Adipocyte (in vitro differentiated cells): ENCODE results near the gene RFLNA.

Experiments
- DNase-seq: peaks from one replicate; pipeline ENCODE4 v3.0.0-alpha.2; 2015; ENCODE audit warnings: low read depth
- H3K27me3 ChIP-seq: replicated peaks from 2 replicates; pipeline ENCODE4 v1.7.0; 2013; ENCODE audit warnings: mild to moderate bottlenecking, low read length, moderate library complexity; ENCODE audit not compliant: control insufficient read depth, insufficient read depth
- H3K36me3 ChIP-seq: 2 replicates; pipeline ENCODE4 v1.7.0; 2013; ENCODE audit warnings: low read length, mild to moderate bottlenecking, moderate library complexity; ENCODE audit not compliant: control insufficient read depth, insufficient read depth, severe bottlenecking
- H3K4me1 ChIP-seq: 2 replicates; pipeline ENCODE4 v1.7.0; 2013; ENCODE audit warnings: mild to moderate bottlenecking, low read length, moderate library complexity; ENCODE audit not compliant: control insufficient read depth, insufficient read depth
- H3K4me3 ChIP-seq: 2 replicates; pipeline ENCODE4 v1.7.0; 2013; ENCODE audit warnings: mild to moderate bottlenecking, low read length, moderate library complexity
- H3K9ac ChIP-seq: 2 replicates; pipeline ENCODE4 v1.7.0; 2013; ENCODE audit warnings: mild to moderate bottlenecking, low read length, moderate library complexity
- H3K9me3 ChIP-seq: 2 replicates; pipeline ENCODE4 v1.7.0; 2013; ENCODE audit warnings: mild to moderate bottlenecking, low read length, moderate library complexity; ENCODE audit not compliant: control insufficient read depth

RFLNA gene

GRCh38 chr12:124323771-124324530 is 29.1 kb downstream of the RFLNA start:
- Histone ChIP-seq H3K4me3 (no peak overlapping the region), H3K9me3 (peaks cover 11% of the 10 kb centered on the region)

DNA sequence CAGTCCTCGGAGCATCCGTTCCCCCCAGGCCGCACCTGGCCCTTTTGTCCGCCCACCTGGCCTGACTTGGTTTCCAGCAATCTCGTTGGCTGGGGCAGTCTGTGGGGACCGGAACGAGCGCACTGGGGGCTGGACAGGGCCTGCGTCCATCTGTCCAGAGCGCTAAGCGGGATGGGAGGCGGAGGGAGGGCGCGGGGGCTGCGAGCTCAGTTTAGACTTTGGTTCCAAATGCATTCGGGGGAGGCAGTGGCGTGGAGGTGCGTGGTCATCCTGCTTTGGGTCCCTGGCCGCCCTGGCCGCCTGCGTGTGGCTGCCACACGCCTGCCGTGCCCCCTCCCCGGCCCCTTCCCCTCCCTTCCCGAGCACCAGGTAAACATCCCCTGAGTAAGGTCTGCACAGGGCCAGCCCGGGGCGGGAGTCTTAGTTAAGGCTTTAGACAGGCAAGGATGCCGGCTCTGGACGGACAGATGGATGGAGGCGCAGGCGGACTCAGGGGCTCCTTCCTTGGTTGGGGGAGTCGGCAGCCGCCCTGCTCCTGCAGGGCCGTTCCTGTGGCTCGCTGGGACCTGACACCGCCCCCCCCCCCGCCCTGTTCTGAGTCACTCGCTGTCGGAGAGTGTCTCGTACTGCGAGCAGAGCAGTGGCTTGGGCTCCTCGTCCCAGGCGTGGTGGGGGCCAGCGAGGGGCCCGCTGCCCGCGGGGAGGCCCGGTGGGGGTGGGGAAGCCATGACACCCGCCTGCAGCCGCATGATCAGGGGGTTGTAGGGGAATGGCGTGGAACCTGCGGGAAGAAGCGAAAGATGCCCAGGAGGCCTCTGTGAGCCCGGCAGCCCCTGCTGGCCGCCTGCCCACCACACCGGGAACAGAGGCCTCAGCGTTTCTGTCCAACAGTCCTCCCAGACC is 30.2 kb downstream of the RFLNA start:
- Histone ChIP-seq H3K9me3 (peaks cover 11% of the 10 kb centered on the region), H3K36me3 (peaks cover 59% of the 10 kb centered on the region), H3K27me3 (no peaks in the 10 kb centered on the region), H3K4me3 (no peak overlapping the region), H3K9ac (no peak overlapping the region), H3K4me1 (peaks cover 6% of the 10 kb centered on the region)
- no peak for DNase-seq

More at GRCh38 chr12:124323771-124324530, 29.1 kb downstream of the RFLNA start:
- H3K9ac ChIP-seq = no peak overlapping the region
- DNase-seq = no peak
- H3K4me1 ChIP-seq = peaks cover 6% of the 10 kb centered on the region
- H3K27me3 ChIP-seq = no peaks in the 10 kb centered on the region
- H3K36me3 ChIP-seq = peaks cover 48% of the 10 kb centered on the region

- Histone ChIP-seq H3K9ac (no peak overlapping the region), H3K9me3 (peaks cover 11% of the 10 kb centered on the region), H3K4me3 (no peak overlapping the region), H3K4me1 (peaks cover 6% of the 10 kb centered on the region), H3K36me3 (peaks cover 69% of the 10 kb centered on the region), H3K27me3 (no peaks in the 10 kb centered on the region)
- no peak for DNase-seq
Observed at GRCh38 chr12:124326104-124326503, 31.2 kb downstream of the RFLNA start.

GRCh38 chr12:124326871-124327270 is 32.0 kb downstream of the RFLNA start:
- Histone ChIP-seq H3K9ac (peak overlapping the region; percentile 34), H3K36me3 (peaks cover 76% of the 10 kb centered on the region), H3K4me1 (peaks cover 6% of the 10 kb centered on the region), H3K9me3 (peaks cover 11% of the 10 kb centered on the region), H3K27me3 (no peaks in the 10 kb centered on the region), H3K4me3 (no peak overlapping the region)
- DNase-seq = no peak

- H3K4me3 ChIP-seq = no peak overlapping the region
- peaks cover 6% of the 10 kb centered on the region for H3K4me1 ChIP-seq
- no peak overlapping the region for H3K9ac ChIP-seq
- H3K27me3 ChIP-seq = no peaks in the 10 kb centered on the region
- no peak for DNase-seq
- peaks cover 83% of the 10 kb centered on the region for H3K36me3 ChIP-seq
- peaks cover 11% of the 10 kb centered on the region for H3K9me3 ChIP-seq
Observed at GRCh38 chr12:124327362-124328043, 32.6 kb downstream of the RFLNA start.

GRCh38 chr12:124328116-124328515 is 33.2 kb downstream of the RFLNA start:
- Histone ChIP-seq H3K9me3 (peaks cover 11% of the 10 kb centered on the region), H3K27me3 (no peaks in the 10 kb centered on the region), H3K4me3 (no peak overlapping the region), H3K9ac (no peak overlapping the region), H3K36me3 (peaks cover 84% of the 10 kb centered on the region), H3K4me1 (peaks cover 6% of the 10 kb centered on the region)
- DNase-seq = no peak

GRCh38 chr12:124328636-124329035 is 33.7 kb downstream of the RFLNA start:
- H3K36me3 ChIP-seq = peaks cover 83% of the 10 kb centered on the region
- DNase-seq = no peak
- H3K9me3 ChIP-seq = peaks cover 7% of the 10 kb centered on the region
- H3K4me3 ChIP-seq = no peak overlapping the region
- H3K4me1 ChIP-seq = peaks cover 6% of the 10 kb centered on the region
- no peaks in the 10 kb centered on the region for H3K27me3 ChIP-seq
- no peak overlapping the region for H3K9ac ChIP-seq

DNA sequence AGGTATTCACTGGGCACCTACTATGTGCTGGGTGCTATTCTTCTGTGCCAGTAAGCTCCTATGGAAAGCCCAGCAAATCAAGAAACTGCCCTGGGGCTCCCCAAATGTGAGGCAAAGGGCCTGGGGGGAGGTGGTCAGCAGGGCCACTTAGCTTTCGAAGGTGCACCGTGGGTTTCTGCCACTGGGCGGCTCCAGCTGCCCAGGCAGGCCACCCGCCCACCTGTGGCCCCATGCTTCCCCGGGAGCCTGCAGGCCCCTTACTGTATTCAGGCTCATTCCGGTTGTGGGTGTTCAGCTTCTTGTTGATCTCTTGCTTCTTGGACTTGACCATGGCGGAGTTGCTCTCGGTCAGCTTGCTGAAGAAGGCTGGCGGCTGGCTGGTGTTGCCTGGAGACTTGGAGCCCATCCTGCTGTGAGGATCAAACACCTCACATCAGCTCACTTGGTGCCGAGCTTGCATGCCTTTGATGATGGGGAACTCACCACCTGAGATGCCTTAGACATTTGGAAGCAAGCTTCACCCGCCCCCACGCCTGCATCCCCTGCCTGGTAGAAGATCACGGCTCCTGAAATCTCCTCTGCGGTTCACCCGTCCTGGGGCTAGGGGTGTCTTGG is 37.3 kb downstream of the RFLNA start:
- H3K9me3 ChIP-seq = no peaks in the 10 kb centered on the region
- no peaks in the 10 kb centered on the region for H3K27me3 ChIP-seq
- no peak for DNase-seq
- H3K36me3 ChIP-seq = peaks cover 87% of the 10 kb centered on the region
- H3K9ac ChIP-seq = no peak overlapping the region
- H3K4me3 ChIP-seq = no peak overlapping the region
- H3K4me1 ChIP-seq = peaks cover 6% of the 10 kb centered on the region

GRCh38 chr12:124332900-124333299 is 38.0 kb downstream of the RFLNA start:
- Histone ChIP-seq H3K9me3 (no peaks in the 10 kb centered on the region), H3K9ac (no peak overlapping the region), H3K4me1 (no peaks in the 10 kb centered on the region), H3K27me3 (no peaks in the 10 kb centered on the region), H3K4me3 (no peak overlapping the region), H3K36me3 (peaks cover 94% of the 10 kb centered on the region)
- no peak for DNase-seq

- H3K36me3 ChIP-seq = peaks cover 92% of the 10 kb centered on the region
- H3K4me1 ChIP-seq = no peaks in the 10 kb centered on the region
- no peak overlapping the region for H3K4me3 ChIP-seq
- no peaks in the 10 kb centered on the region for H3K9me3 ChIP-seq
- H3K27me3 ChIP-seq = no peaks in the 10 kb centered on the region
- DNase-seq = no peak
- no peak overlapping the region for H3K9ac ChIP-seq
Observed at GRCh38 chr12:124333724-124334123, 38.8 kb downstream of the RFLNA start.
